ENCODE data around the gene SELENOO. TPM values are rescaled to one million over a fixed set of nuclear protein-coding genes. Genes with fewer than 3 reads are reported as not detected.
"Not testable (repeated sequence)": the region's sequence is repeated elsewhere in the genome, so short reads cannot be mapped to it uniquely, and the experiment has no call there.

The SELENOO gene, protein sequence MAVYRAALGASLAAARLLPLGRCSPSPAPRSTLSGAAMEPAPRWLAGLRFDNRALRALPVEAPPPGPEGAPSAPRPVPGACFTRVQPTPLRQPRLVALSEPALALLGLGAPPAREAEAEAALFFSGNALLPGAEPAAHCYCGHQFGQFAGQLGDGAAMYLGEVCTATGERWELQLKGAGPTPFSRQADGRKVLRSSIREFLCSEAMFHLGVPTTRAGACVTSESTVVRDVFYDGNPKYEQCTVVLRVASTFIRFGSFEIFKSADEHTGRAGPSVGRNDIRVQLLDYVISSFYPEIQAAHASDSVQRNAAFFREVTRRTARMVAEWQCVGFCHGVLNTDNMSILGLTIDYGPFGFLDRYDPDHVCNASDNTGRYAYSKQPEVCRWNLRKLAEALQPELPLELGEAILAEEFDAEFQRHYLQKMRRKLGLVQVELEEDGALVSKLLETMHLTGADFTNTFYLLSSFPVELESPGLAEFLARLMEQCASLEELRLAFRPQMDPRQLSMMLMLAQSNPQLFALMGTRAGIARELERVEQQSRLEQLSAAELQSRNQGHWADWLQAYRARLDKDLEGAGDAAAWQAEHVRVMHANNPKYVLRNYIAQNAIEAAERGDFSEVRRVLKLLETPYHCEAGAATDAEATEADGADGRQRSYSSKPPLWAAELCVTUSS
- total RNA-seq (2014; rRNA removed; shearing (Covaris generic)), result 65.3 and 79.4 TPM in 2 replicates

DNA sequence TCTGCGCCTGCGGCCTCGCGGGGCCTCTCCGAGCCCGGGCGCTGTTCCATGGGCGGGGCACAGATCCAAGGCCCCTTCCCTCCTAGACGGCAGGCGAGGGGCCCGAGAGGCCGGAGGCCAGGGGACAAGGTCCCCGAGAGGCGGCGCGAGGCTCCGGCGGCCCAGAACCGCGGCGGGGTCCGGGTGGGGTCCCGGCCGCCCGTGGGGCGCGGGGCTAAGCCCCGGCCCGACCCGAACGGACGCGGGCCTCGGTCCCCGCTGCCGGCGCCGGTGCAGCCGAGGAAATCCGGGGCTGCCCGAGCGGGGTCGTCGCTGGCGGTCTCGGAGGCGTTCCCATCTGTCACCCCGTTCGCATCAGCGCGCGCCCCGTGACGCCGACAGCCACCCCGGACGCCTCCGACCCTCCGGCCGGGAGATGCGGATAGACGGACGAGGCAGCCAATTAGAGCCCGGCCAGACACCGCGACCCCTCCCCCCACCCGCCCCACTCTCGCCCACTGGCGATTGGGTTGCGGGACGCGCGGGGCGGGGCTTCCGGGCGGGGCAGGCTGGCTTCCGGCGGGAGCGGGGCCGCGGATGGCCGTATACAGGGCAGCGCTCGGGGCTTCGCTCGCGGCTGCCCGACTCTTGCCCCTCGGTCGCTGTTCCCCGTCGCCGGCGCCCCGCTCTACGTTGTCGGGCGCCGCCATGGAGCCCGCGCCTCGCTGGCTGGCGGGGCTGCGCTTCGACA lies at the start of gene SELENOO:
Gene SELENOO, plus strand, starts transcription at position 551 of the 730 bp plus-strand sequence. Its CDS starts 26 bp downstream, at position 577.
- DNase-seq (ENCODE audit: low spot score), result peak; percentile 64

DNA sequence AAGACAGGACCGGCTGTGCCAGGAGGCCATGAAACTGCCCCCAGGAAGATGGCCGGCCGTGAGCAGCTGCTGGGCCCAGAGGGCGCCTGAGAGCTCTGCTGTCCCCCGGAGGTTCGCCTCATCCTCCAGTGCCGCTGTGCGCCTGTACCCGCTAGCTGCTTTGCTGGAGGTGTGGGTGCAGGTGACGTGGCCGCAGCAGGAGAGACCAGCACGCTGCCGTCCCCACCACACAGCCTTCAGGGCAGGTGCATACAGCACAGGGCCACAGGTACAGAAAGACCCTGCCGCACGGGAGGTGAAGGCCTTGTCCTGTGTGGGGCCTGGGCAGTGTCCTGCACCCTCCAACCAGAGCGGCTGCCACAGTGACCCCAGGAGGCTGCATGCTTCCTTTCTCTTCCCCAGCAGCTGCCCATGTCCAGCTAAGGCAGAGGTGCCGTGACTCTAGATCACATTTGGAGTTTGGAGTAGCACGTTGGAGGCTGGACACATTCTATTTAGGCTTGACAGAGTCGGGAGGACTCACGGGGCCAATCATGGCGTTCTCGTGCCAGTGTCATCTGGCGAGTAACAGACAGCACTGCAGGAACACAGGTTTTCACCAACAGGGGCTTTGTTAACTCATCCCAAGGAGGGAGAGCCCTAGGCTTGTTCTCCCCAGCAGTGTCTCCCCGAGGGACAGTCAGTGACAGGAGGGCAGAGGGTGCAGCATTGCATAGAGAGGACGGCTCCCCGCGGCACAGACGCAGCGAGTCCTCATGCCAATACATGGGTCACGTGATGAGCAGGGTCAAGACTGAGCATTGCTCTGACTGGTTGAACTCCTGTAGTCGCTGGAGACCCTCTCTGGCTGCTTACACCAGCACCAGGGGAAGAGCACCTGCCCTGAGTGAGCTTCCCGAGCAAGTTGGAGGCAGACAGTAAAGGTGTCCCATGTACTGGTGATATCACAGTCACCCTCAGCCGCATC lies 49.0 kb upstream of the SELENOO start:
- no peak for DNase-seq (ENCODE audit: low spot score)

DNA sequence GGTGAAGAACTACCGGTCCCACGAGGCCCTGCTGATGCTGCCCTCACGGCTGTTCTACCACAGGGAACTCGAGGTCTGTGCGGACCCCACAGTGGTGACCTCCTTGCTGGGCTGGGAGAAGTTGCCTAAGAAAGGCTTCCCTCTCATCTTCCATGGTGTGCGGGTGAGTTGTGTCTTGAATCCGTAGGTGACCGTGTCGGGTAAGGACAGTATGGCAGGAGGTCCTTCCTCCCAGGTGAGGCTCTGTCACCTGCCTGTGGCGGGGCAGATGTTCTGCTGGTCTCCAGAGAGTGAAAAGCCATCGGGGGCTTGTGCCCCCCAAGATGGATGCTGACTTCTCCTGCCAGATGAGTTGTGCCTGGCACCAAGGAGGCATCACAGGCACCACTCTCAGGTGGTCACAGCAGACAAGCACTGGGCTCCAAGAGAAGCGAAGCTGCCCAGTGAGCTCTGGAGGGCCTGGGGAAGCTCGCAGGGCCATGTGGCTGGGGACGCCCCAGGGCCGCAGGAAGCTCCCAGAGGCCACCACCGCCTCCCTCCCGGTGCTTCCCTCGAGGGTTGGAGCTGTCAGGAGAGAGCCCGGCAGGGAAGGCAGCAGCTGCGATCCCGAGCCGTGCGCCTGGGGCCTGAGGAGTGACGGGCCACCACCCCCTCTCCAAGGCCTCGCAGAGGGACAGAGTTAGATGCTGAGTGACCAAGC lies 47.6 kb upstream of the SELENOO start:
- no peak for DNase-seq (ENCODE audit: low spot score)

DNA sequence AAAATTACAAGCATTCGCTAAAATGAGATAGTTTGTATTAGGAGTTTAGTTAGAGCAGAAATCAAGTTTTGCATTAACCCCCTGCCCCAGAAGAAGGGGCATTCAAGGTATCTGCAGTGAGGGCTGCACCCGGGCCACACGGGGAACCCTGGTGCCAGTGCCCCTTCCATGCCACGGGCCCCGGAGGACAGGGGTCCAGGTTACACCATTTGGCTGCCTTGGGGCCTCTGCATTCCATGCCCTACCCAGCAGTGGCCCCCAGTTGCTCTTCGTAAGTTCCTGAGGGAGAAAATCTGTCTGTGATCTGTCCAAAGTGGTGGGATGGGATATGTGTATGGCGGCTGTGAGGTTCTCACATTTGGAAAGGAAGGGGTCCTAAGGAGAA lies 47.1 kb upstream of the SELENOO start:
- no peak for DNase-seq (ENCODE audit: low spot score)

DNA sequence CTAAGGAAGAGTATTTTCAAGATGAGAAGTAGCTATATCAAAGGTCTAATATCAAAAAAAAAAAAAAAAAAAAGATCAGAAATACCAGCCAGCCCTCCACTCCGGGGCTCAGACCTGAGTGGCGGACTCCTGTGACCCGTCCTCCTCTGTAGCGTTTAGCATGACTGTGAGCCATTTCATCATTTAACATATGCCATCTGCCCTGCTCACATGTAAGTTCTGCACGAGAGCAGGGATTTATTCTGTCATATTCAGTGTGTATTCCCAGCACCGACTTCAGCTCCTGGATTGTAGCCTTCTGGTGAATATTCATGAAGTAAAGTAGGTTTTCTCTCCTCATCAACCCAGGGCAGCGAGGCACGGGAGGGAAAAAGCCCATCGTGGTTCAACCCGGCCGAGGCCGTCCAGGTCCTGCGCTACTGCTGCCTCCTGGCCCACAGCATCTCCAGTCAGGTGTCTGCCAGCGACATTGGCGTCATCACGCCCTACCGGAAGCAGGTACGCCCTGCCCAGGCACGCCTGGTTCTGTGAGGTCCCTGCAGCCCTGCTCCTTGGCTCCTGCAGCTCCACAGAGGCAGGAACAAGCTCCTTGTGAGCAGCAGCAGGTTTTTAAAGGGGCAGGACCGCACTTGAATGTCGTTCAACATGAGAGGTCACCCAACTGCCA lies 43.0 kb upstream of the SELENOO start:
- peak; percentile 66 for DNase-seq (ENCODE audit: low spot score)

DNA sequence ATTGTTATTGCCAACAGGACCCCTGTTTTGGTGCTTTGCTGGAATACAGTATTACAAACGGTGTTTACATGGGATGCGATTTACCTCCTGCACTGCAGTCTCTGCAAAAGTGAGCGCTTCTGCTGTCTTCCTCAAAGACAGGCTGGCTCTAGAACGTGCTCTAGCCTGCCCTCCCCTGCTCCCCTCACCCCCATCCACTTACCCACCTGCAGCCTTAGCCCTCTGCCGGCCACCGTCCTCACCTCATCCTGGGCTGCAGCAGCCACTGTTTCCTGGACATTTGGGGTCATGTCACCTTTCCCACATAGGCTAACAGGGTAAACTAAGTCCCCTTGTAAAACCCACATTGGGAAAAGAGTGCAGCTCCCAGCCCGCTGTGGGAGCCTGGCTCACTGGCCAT lies 39.9 kb upstream of the SELENOO start:
- DNase-seq (ENCODE audit: low spot score), result no peak

DNA sequence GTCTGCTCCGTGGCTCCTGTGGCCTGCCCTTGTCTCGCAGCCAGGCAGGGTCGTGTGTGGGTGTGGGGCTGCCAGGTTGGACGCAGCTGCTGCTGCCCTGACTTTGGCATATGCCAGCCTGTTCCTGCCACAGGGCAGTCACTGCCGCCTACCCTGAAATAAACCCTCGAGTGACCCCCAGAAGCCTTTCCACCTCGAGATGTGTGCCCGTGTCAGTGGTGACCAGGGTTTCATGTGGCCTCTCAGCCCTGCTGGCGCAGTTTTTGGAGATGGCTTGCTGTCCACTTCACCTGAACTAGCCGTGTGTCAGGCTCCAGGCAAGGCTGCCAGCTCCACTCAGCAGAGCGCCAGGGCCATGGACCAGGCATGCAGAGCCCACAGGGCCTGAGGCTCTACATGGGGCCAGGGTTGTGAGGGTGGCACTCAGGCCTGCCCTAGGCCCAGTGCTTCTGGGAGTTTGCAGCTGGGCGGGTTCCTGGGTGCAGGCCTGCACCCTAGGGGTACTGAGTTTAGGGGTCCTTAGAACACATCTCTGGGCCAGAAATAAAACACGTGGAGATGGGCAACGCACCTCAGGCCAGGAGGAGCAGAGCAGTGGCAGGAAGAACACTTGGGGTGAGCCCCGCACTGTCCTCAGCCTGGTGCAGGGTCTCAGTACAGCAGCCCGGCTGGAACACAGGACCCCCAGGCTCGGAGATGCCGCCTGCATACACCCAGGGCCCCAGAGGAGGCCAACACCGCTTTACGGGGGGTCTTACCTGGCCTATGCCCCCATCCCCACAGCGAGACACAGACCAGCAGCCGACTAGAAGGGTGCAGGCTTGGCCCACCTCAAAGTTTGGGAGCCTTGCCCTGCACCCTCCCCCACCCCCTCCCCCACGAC lies 39.1 kb upstream of the SELENOO start:
- no peak for DNase-seq (ENCODE audit: low spot score)

DNA sequence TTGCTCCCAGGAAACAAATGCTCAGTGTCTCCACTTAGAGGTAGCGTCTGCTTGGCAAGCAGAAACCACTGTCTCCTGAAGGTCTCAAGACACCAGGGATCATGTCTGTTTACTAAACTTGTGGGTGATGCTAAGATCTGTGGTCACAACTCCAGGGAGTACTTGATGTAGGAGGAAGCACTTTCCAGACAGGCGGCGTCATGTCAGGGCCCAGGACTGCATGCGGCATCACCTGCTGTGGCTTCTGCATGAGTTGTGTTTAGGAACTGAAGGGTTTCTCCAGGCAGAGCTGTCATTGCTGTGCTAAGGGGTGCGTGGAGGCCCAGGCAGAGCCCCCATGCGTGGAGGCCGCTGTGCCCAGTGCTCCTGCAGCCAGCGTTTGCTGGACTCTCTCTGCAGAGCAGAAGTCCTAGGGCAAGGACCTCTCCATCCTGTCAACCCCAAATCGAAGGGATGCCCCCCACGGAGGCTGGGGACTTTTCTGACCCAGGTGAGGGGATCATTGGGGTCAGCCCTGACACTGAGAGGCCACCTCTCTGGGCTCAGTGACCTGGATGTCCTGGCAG lies 38.3 kb upstream of the SELENOO start:
- no peak for DNase-seq (ENCODE audit: low spot score)

DNA sequence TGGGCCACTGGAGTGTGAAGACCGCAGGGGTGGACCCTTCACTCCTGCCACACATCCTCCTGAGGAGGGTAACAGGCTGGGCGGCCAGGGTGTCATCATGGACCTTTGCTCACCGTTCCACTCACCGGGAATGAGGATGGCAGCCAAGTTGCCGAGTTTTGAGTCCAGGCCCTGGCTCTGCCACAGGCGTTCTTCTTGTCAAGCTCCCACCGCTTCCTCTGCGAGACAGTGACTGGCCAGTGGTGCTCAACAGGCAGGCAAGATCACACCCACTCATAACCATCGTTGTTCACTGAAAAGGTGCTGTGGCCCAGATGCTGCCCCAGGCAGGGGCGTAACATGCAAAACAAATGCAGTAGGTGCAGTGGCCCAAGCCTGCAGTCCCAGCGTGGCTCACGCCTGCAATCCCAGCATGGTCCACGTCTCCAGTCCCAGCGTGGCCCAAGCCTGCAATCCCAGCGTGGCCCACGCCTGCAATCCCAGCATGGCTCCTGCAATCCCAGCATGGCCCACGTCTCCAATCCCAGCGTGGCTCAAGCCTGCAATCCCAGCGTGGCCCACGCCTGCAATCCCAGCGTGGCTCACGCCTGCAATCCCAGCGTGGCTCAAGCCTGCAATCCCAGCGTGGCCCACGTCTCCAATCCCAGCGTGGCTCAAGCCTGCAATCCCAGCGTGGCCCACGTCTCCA lies 35.2 kb upstream of the SELENOO start:
- no peak for DNase-seq (ENCODE audit: low spot score)

DNA sequence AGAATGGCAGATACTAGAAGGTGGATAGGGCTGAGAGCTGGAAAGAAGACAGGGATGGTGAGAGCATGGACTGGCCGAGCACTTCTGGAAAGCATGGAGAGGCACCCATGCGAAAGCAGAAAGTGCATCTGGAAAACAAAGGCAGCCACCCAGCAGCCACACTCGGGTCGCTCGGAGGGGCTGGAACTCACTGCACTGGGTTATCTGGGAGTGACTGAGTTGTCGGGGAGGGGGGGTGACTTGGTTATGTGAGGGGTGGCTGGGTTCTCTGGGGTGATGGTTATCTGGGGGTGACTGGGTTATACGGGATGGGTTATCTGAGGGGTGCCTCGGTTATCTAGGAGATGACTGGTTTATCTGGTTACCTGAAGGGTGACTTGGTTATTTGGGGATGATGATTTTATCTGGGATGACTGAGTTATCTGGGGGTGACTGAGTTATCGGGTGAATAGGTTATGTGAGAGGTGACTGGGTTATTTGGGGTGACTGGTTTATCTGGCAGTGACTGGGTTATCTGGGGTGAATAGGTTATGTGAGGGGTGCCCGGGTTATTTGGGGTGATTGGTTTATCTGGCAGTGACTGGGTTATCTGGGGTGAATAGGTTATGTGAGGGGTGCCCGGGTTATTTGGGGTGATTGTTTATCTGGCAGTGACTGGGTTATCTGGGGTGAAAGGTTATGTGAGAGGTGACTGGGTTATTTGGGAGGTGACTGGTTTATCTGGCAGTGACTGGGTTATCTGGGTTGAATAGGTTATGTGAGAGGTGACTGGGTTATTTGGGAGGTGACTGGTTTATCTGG lies 32.9 kb upstream of the SELENOO start:
- DNase-seq (ENCODE audit: low spot score), result no peak

DNA sequence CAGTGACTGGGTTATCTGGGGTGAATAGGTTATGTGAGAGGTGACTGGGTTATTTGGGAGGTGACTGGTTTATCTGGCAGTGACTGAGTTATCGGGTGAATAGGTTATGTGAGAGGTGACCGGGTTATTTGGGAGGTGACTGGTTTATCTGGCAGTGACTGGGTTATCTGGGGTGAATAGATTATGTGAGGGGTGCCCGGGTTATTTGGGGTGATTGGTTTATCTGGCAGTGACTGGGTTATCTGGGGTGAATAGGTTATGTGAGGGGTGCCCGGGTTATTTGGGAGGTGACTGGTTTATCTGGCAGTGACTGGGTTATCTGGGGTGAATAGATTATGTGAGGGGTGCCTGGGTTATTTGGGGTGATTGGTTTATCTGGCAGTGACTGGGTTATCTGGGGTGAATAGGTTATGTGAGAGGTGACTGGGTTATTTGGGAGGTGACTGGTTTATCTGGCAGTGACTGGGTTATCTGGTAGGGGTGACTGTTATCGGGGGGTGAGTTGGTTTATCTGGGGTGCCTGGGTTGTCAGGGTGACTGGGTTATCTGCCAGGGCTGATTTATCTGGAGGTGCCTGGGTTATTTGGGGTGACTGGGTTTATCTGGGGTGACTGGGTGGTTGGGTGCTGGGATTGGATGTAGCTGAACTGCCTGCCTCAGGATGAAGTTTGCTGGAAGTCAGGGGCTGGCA lies 32.2 kb upstream of the SELENOO start:
- DNase-seq (ENCODE audit: low spot score), result not testable (repeated sequence)

DNA sequence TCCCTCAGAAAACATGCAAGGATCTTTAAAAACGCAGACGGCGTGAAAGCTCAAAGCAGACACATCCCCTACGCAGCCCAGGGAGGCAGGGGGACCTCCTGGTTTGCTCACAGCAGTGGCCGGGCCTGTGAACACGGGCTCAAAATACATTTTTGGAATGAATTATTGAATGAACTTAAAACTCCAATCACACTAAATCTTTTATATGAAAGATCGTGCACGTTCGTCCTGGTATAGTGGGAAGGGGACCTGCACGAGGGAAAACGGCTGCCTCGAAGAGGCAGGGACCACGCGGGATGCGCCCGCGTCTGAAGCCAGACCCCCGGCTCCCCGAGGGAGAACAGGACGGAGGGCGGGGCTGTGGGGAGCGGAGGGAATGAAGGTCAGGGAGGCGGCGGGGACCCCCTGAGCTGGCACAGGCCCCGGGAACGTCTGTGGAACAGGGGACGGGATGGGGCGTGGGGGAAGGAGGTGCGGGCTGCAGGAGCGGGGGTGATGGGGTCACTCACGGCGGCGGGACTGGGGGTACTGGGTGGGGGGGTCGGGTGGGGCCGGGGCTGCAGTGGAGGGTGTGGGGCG lies 31.5 kb upstream of the SELENOO start:
- DNase-seq (ENCODE audit: low spot score), result no peak

DNA sequence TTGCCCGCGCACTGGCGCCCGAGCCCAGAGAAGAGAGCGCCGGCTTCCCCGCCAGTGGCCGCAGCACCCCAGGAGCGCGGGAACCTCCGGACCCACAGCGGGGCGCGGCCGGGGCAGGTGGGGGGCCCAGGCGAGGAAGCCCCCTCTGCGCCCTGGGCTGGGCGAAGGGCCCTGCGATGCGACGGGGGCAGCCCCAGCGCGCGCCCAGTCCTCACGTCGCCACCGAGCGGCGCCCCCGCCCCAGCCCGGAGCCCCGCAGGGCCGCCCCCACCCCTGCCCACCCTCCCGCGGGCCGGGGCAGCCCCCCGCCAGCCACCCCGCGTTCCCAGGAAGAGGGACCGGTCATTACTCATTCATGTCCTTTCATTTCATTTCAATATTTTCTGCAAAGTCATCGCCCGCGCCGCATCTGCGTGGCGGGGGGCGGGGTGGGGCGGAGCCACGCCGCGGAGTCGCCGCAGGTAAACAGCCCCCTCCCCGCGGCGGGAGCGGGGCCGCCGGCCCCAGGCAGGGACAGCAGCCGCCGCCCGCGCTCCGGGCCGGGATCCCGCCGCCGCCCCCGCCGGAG lies 31.0 kb upstream of the SELENOO start:
- DNase-seq (ENCODE audit: low spot score), result no peak

DNA sequence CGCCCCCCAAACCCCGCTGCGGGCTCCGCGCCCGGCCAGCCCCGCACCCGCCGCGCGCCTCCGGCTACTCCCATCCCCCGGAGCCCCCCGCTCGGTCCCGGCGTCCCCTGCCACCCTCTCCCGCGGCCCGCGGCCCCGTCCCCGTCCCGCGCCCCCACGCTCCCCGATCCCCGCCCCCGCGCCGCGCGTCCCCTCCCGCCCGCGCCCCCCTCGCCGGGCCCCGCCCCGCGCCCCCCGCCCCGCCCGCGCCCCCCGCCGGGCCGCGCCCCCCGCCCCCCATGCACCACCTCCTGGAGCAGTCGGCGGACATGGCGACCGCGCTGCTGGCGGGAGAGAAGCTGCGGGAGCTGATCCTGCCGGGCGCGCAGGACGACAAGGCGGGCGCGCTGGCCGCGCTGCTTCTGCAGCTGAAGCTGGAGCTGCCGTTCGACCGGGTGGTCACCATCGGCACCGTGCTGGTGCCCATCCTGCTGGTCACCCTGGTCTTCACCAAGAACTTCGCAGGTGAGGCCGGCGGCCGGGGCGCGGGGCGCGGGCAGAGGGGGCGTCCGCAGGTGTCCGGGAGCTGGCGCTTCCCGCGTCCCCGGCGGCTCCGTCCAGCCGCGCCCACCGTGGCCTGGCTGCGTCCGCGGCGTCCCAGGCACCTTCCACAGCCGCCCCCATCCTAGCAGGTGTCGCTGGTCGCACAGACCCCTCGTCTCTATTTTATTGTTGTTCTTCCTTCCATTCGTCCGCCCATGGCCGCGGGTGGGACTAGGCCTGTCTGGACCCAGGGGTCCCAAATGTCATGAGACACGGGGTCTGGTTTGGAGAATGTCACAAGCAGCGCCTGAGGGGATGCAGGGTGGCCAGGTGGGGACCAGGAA lies 30.1 kb upstream of the SELENOO start, which contains the start of gene PANX2:
Gene PANX2, plus strand, starts transcription at position 279 of the 866 bp plus-strand sequence. Its CDS starts 0 bp downstream, at position 279.
- no peak for DNase-seq (ENCODE audit: low spot score)

Data from HT-29 (cell line).